Kidney (tissue), 14 donors: Measurements from ENCODE around the gene SH3PXD2B. TPM values are rescaled to one million over a fixed set of nuclear protein-coding genes. Genes with fewer than 3 reads are reported as not detected.

Experiments
- DNase-seq, 5 donors: peaks; one replicate each; pipeline ENCODE4 v3.0.0-alpha.2; 2013 to 2020
- FAIRE-seq: peaks from 2 replicates; lab custom pipeline; 2012; peaks lifted over from hg19 to GRCh38; lab: Jason Lieb, UNC
- H3K27ac ChIP-seq, 2 donors: one replicate each; pipeline ENCODE4 v1.7.0; 2013; ENCODE audit warnings: low read depth in 2 of 2, low read length in 2 of 2, inconsistent platforms in 1 of 2
- H3K27me3 ChIP-seq: one replicate; pipeline ENCODE4 v1.7.1; 2013; ENCODE audit warnings: low read length, inconsistent platforms; ENCODE audit not compliant: control insufficient read depth, insufficient read depth
- H3K36me3 ChIP-seq, 3 donors: one replicate each; pipeline versions ENCODE4 v1.7.0 to v1.7.1; 2013; ENCODE audit warnings: low read length in 3 of 3, control low read depth in 1 of 3, inconsistent platforms in 1 of 3; ENCODE audit not compliant: insufficient read depth in 3 of 3, control insufficient read depth in 2 of 3
- H3K4me1 ChIP-seq, 3 donors: one replicate each; pipeline versions ENCODE4 v1.7.0 to v1.7.1; 2013; ENCODE audit warnings: low read length in 3 of 3, inconsistent platforms in 1 of 3, low read depth in 1 of 3; ENCODE audit not compliant: control insufficient read depth in 2 of 3, insufficient read depth in 2 of 3
- H3K4me3 ChIP-seq, 3 donors: one replicate each; pipeline versions ENCODE4 v1.7.0 to v1.8.1; 2013; ENCODE audit warnings: low read length in 3 of 3, control low read depth in 1 of 3, inconsistent platforms in 1 of 3
- H3K9ac ChIP-seq, 3 donors: one replicate each; pipeline versions ENCODE4 v1.7.0 to v1.7.1; 2013; ENCODE audit warnings: low read length in 3 of 3, control low read depth in 1 of 3, inconsistent platforms in 1 of 3
- H3K9me3 ChIP-seq, 3 donors: one replicate each; pipeline versions ENCODE4 v1.7.0 to v1.7.1; 2013; ENCODE audit warnings: low read length in 3 of 3, control low read depth in 1 of 3, inconsistent platforms in 1 of 3; ENCODE audit not compliant: control insufficient read depth in 2 of 3, insufficient read depth in 1 of 3
- CTCF ChIP-seq: IDR thresholded peaks from 3 replicates; pipeline ENCODE4 v1.5.1; 2012; ENCODE audit warnings: mild to moderate bottlenecking, moderate library complexity, borderline replicate concordance; ENCODE audit not compliant: insufficient read depth; ENCODE audit errors: extremely low read depth
- intact Hi-C: fragments of 100-400 bp; cut with DNase I; formaldehyde crosslinking; loops from one replicate; pipeline ENCODE4 v1.11.1; 2022
- polyA plus RNA-seq: library from polyadenylated mRNA; stranded (reverse); fragments of 350-450 nt; fragmentation: Illumina TruSeq; extraction: RNeasy Lipid Tissue Mini Kit (QIAGEN cat#74804); gene quantifications from one replicate; pipeline ENCODE4 v1.2.3, GENCODE V29; 2014; ENCODE audit warnings: low read depth, low replicate concordance; ENCODE audit not compliant: insufficient read depth
- total RNA-seq: library from RNA; stranded (reverse); fragmentation: NEBNext Ultra II Directional; extraction: Animal tissue kit (Norgen Biotek cat#: 25700); gene quantifications from one replicate; pipeline ENCODE4 v1.2.1, GENCODE V29; 2021
- donor health status: control.
- donor health status: control.
- donor health status: control.
- donor health status: control.
- donor health status: control.
- donor health status: DM: yes; HTN: yes; CAD: no.
- donor health status: Normal renal cell carcinoma (clear cell type).

Gene SH3PXD2B
- total and polyA plus RNA-seq, 2 donors from 2014 or later: 3.1 to 22.8 TPM

- intact Hi-C loops: no loop called here
Observed at GRCh38 chr5:172313915-172314314, 140.4 kb downstream of the SH3PXD2B start.

DNA sequence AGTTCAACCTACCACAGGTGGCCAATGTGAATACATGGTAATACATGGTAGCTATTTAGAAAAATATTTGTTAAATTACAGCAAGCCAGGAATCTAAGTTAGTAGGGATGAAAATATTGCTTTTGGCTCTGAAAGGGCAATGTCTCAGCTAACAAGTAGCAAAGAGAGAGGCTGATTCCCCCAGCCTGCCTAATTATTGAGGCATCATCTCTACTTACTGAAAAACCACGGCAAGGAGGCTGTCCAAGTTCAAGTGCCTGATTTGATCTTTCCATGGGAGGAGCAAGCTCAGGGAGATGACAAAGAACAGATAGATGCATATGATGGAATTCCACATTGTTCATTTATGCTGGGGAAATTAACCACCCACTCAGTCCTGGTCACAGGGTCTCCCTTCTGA is 142.0 kb downstream of the SH3PXD2B start:
- no peak for TF ChIP-seq CTCF
- intact Hi-C loops: no loop called here
- Histone ChIP-seq H3K27me3 (no peaks in the 10 kb centered on the region), H3K27ac (no peak overlapping the region), H3K4me1 (no peaks in the 10 kb centered on the region), H3K9me3 (no peaks in the 10 kb centered on the region), H3K4me3 (no peak overlapping the region), H3K36me3 (no peaks in the 10 kb centered on the region), H3K9ac (no peak overlapping the region)
- DNase-seq: no peak
- no peak for FAIRE-seq

More at GRCh38 chr5:172313915-172314314, 140.4 kb downstream of the SH3PXD2B start:
- Histone ChIP-seq H3K4me1 (no peaks in the 10 kb centered on the region), H3K9ac (no peak overlapping the region), H3K4me3 (no peak overlapping the region), H3K27ac (no peak overlapping the region), H3K36me3 (no peaks in the 10 kb centered on the region), H3K9me3 (no peaks in the 10 kb centered on the region), H3K27me3 (no peaks in the 10 kb centered on the region)
- no peak for TF ChIP-seq CTCF
- no peak for FAIRE-seq
- no peak for DNase-seq

GRCh38 chr5:172311605-172312004 is 142.7 kb downstream of the SH3PXD2B start:
- intact Hi-C loops: no loop called here
- H3K4me3 ChIP-seq: no peak overlapping the region
- no peak for FAIRE-seq
- no peaks in the 10 kb centered on the region for H3K36me3 ChIP-seq
- H3K9me3 ChIP-seq: no peaks in the 10 kb centered on the region
- H3K27me3 ChIP-seq: no peaks in the 10 kb centered on the region
- H3K4me1 ChIP-seq: no peaks in the 10 kb centered on the region
- no peak for TF ChIP-seq CTCF
- no peak overlapping the region for H3K27ac ChIP-seq
- no peak overlapping the region for H3K9ac ChIP-seq
- no peak for DNase-seq

DNA sequence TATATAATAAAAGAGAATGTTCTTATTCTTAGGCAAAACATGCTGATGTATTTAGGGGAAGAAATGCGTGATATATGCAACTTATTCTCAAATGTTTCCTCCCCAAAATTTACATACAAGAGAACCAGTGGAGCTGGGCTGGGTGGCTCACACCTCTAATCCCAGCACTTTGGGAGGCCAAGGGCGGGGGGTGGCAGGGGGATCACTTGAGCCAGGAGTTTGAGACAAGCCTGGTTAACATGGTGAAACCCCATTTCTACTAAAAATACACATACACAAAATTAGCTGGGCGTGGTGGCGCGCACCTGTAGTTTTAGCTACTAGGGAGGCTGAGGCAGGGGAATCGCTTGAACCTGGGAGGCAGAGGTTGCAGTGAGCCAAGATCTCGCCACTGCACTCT is 143.3 kb downstream of the SH3PXD2B start:
- intact Hi-C loops: no loop called here
- H3K36me3 ChIP-seq: no peaks in the 10 kb centered on the region
- H3K9ac ChIP-seq: no peak overlapping the region
- FAIRE-seq (no peak), DNase-seq (no peak)
- H3K4me3 ChIP-seq: no peak overlapping the region
- no peak overlapping the region for H3K27ac ChIP-seq
- no peaks in the 10 kb centered on the region for H3K9me3 ChIP-seq
- H3K27me3 ChIP-seq: no peaks in the 10 kb centered on the region
- no peak for TF ChIP-seq CTCF
- no peaks in the 10 kb centered on the region for H3K4me1 ChIP-seq
